Fibroblast of skin of right quadriceps (primary cell): ENCODE results near the gene TMEM131L.

Experiments
- DNase-seq: peaks from one replicate; pipeline ENCODE4 v3.0.0-alpha.2; 2013

Gene TMEM131L

GRCh38 chr4:153622778-153623240 is 156.6 kb downstream of the TMEM131L start:
- DNase-seq: no peak

DNA sequence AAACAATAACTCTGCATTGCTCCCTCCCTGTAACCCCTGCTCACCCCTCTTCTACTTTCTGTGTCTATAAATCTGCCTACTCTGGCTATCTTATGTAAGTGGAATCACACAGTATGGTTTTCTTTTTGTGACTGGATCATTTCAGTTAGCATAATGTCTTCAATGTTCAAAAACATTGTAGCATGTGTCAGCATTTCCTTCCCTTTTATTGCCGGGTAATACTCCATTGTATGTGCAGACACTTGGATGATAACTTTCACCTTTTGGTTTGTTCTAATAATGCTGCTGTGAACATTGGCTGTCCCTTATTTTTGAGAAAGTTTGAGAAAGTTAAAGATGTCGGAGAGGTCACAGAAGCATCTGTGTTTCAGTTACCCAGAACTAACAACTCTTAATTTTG is 157.3 kb downstream of the TMEM131L start:
- no peak for DNase-seq

- no peak for DNase-seq
These were observed 162.7 kb downstream of the TMEM131L start for GRCh38 chr4:153628796-153629315.

- DNase-seq: no peak
These were observed 163.6 kb downstream of the TMEM131L start for GRCh38 chr4:153629776-153630175.

GRCh38 chr4:153634738-153635353 is 168.7 kb downstream of the TMEM131L start:
- peak; percentile 25 for DNase-seq

- no peak for DNase-seq
These were observed 169.7 kb downstream of the TMEM131L start for GRCh38 chr4:153635846-153636245.

DNA sequence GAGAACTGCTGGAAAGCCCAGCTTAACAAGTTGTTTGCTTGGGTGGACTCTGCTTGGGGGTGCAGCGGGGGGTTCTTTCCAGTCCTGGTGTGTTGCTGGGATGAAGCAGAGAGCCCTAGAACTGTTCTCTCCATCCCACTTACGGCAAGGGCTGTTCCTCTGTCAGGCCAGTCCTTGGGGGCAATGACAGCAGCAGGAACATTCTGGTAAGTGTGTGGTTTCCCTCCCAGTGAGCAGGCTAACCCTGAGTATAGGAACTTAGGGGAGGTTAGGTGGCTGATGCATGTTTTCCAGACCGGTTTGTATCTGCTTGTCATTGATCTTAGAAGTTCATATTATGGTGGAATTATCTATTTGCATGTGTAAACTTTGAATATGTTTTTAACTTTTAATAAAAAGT is 171.0 kb downstream of the TMEM131L start:
- no peak for DNase-seq

DNA sequence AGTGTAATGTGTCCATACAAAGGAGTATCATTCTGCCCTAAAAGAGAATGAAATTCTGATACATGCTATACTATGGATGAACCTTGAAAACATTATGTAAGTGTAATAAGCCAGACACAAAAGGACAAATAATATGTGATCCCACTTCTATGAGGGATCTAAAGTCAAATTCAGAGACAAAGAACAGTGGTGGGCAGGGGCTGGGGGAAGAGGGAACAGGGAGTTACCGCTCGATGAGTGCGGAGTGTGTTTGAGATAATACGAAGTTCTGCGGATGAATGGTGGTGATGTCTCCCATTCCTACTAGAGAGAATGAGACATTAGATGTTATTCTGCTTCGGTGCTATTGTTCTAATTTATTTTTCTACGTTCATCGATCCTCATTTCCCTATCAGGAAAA is 171.9 kb downstream of the TMEM131L start:
- DNase-seq: no peak

DNA sequence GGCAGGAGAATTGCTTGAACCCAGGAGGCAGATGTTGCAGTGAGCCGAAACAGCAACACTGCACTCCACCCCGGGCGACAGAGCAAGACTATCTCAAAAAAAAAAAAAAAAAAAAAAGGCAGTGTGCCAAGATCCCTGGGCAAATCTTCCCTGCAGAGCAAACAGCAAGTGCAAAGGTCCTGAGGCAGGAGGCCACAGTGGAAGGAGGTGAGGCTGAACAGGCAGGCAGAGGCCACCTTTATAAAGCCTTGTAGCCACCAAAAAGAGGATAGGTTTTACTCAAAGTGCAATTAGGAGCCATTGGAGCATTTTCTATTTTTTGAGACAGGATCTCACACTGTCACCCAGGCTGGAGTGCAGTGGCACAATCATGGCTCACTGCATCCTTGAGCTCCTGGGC is 172.8 kb downstream of the TMEM131L start:
- no peak for DNase-seq

DNA sequence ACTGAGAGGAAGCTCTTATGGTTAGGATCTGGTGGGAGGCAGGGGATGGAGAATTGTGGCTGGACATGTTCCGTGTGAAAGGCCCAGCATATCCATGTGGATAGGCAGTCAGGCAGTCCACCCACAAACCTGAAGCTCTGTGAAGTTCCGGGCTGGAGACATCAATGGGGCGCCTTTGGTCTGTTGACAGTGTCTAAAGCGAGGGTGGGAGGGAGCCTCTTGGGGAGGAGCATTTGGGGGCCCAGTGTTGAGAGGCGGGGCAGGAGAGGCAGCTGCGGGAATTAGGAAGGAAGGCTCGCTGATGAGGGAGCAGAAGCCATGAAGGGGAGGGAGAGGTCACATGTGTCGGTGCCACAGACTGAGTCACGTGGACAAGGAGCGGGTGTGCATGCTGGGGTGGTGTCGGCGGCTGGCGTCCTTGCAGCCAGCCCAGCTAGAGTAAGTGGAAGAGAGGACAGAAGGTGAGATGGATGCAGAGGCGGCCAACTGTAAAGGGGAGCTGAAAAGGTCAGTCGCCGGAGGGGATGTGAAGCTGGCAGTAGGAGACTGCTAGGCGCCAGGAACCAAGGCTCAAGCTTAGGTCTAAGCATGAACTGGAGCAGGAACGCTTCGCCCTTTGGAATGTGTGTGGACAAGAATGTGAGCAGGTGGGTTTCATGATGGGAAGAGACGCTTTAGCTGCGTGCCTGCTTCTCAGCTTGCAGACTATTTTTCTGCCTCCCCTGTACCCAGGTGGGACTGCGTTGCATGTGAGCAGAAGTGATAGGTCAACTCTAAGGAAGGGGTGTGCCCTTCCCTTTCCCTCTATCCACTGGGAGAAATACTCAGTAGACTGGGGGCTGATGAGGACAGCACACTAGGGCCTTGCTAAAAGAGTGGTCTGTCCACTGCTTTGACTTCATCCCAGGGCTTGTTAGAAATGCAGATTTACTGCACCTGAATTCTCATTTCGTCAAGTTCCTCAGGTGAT is 174.0 kb downstream of the TMEM131L start:
- DNase-seq: no peak

- no peak for DNase-seq
These were observed 175.4 kb downstream of the TMEM131L start for GRCh38 chr4:153641532-153641931.

GRCh38 chr4:153643406-153644383 is 177.5 kb downstream of the TMEM131L start:
- peak; percentile 58 for DNase-seq

DNA sequence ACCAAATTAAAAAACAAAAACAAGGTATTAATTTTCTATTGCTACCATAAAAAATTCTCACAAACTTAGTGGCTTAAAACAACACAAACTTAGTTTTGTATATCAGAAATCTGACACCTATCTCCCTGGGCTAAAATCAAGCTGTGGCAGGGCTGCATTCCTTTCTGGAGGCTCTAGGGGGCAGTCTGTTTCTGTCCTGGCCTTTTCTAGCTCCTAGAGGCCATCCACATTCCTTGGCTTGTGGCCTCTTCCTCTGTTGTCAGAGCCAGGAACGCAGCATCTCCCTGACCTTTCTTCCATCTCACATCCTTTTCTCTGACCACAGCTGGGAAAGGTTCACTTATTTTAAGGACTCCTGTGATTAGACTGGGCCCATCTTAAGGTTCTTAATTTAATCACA is 179.0 kb downstream of the TMEM131L start:
- no peak for DNase-seq

GRCh38 chr4:153646261-153646660 is 180.1 kb downstream of the TMEM131L start:
- no peak for DNase-seq

DNA sequence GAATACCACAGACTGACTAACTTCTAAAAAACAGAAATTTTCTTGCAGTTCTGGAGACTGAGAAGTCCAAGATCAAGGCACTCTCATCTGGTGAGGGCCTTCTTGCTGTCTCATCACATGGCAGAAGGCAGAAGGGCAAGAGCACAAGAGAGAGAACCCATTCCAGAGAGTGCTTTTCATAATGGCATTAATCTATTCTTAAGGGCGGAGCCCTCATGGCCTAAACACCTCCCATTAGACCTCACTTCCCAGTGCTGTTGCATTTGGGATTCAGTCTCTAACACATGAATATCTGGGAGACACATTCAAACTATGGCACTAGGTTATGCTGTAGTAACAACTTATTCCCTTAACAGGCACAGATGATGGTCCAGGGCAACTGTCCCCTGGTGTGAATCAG is 180.8 kb downstream of the TMEM131L start:
- no peak for DNase-seq

- no peak for DNase-seq
These were observed 181.8 kb downstream of the TMEM131L start for GRCh38 chr4:153647975-153648374.

DNA sequence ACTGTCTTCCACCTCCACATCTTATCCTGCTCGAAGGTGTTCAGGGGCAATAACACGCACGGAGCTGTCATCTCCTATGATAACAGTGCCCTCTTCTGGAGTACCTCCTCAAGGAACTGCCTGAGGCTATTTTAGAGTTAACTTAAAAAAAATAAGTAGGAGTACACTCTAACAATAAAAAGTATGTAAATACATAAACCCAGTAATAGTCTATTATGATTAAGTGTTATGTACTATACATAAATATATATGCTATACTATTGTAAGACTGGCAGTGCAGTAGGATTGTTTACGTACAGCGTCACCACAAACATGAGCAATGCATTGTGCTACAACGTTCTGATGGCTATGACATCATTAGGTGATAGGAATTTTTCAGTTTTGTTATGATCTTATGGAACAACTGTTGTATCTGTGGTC is 183.4 kb downstream of the TMEM131L start:
- DNase-seq: peak; percentile 15

- DNase-seq: no peak
These were observed 185.0 kb downstream of the TMEM131L start for GRCh38 chr4:153651116-153651515.

DNA sequence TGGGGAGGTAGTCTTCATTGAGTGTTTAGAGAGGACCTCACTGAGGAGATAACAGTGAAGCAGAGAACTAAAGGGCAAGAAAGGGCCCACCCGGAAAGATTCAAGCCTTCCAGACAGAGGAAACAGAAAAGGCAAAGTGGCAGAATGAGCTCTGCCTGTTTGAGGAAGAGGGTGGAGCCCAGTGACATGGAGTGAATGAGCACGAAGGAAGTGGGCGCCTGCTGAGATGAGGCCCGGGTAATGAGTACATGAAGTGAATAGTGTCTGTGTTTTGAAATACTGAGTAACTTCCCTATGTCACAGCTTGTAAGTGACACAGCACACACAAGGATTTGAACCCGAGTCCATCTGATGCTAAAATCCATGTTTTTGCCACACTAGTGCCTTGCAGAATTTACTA is 185.4 kb downstream of the TMEM131L start:
- no peak for DNase-seq

- no peak for DNase-seq
These were observed 186.1 kb downstream of the TMEM131L start for GRCh38 chr4:153652051-153652784.

DNA sequence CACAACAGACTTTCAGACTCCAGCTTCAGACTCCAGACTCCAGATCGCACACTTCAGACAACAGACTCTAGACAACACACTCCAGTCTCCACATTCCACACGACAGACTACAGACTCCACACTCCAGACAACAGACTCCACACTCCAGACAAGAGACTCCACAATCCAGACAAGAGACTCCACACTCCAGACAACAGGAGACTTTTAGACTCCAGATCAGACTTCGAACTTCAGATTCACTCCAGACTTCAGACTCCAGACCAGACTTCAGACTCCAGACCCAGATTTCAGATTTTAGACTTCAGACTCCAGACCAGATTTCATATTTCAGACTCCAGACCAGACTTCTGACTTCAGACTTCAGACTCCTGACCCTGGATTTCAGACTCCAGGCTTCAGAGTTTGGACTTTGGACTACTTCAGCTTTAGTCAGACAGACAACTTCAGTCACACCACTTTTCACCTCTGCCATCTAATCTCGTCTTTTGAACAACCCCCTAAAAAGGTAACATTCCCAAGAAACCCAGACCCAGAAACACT is 188.9 kb downstream of the TMEM131L start:
- DNase-seq: no peak

DNA sequence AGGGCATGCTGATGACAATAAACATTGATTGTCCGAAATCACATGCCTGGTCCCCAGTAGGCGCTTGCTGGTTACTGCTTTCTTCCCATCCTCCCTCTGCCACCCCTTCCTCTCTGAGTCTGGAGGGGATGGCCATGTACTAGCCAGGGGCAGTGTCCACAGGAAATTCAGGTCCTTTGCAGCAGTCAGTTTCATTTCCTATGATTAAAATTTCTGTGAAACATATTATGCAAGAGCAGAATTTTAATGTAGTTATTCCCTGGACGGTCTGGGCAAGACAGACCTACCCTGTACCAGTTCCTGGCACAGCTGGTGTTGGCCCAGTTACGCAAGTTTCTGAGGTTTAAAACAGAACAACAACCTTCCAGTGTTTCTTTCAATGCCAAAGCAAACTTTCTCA is 189.8 kb downstream of the TMEM131L start:
- no peak for DNase-seq
